OCI-LY1 (cell line): ENCODE data around the gene MRPL1.

Experiments used
- H2AFZ ChIP-seq: fragments of 200-600 bp; sonication (generic), shearing (Covaris generic); 2 replicates; pipeline ENCODE4 v1.6.0; 2014; ENCODE audit warnings: antibody characterized with exemption, mild to moderate bottlenecking, low read length
- H3F3A ChIP-seq: fragments of 200-600 bp; sonication (generic), shearing (Covaris generic); 2 replicates; pipeline ENCODE4 v1.6.0; 2014; ENCODE audit warnings: mild to moderate bottlenecking, antibody characterized with exemption, low read length, moderate library complexity; ENCODE audit not compliant: insufficient read depth
- H3K27ac ChIP-seq: fragments of 200-600 bp; sonication (generic); 2 replicates; pipeline ENCODE4 v1.5.1; 2014; ENCODE audit warnings: low read length, mixed run types, mild to moderate bottlenecking, low read depth; ENCODE audit not compliant: poor library complexity, severe bottlenecking
- H3K27me3 ChIP-seq: fragments of 200-600 bp; sonication (generic); 2 replicates; pipeline ENCODE4 v1.6.0; 2014; ENCODE audit warnings: antibody characterized with exemption, mild to moderate bottlenecking, low read length, moderate library complexity; ENCODE audit not compliant: insufficient read depth
- H3K36me3 ChIP-seq: fragments of 200-600 bp; sonication (generic); 2 replicates; pipeline ENCODE4 v1.6.1; 2014; ENCODE audit warnings: mild to moderate bottlenecking, antibody characterized with exemption, low read length, moderate library complexity, mixed read lengths; ENCODE audit not compliant: insufficient read depth
- H3K4me1 ChIP-seq: fragments of 200-600 bp; sonication (generic); 2 replicates; pipeline ENCODE4 v1.5.1; 2014; ENCODE audit warnings: mild to moderate bottlenecking, low read length, moderate library complexity; ENCODE audit not compliant: insufficient read depth, severe bottlenecking
- H3K4me2 ChIP-seq: fragments of 200-600 bp; sonication (generic), shearing (Covaris generic); 2 replicates; pipeline ENCODE4 v1.6.1; 2014; ENCODE audit warnings: low read length
- H3K4me3 ChIP-seq: fragments of 200-600 bp; sonication (generic); 2 replicates; pipeline ENCODE4 v1.5.1; 2014; ENCODE audit warnings: low read length, low read depth, mild to moderate bottlenecking, mixed read lengths; ENCODE audit not compliant: poor library complexity, severe bottlenecking
- H3K79me2 ChIP-seq: fragments of 200-600 bp; shearing (Covaris generic); 2 replicates; pipeline ENCODE4 v1.6.1; 2016; ENCODE audit warnings: mixed run types, low read length, mixed read lengths; ENCODE audit not compliant: insufficient read depth
- H3K9ac ChIP-seq: fragments of 200-600 bp; sonication (generic), shearing (Covaris generic); 2 replicates; pipeline ENCODE4 v1.6.1; 2014; ENCODE audit warnings: mild to moderate bottlenecking, low read length, mixed read lengths
- H3K9me2 ChIP-seq: fragments of 200-600 bp; sonication (generic), shearing (Covaris generic); 2 replicates; pipeline ENCODE4 v1.6.1; 2014; ENCODE audit warnings: low read depth, mild to moderate bottlenecking, low read length, mixed read lengths
- H3K9me3 ChIP-seq: fragments of 200-600 bp; shearing (Covaris generic); 2 replicates; pipeline ENCODE4 v1.6.1; 2014; ENCODE audit warnings: low read length, mixed read lengths
- H4K20me1 ChIP-seq: fragments of 200-600 bp; sonication (generic), shearing (Covaris generic); 2 replicates; pipeline ENCODE4 v1.6.0; 2016; ENCODE audit warnings: mild to moderate bottlenecking, low read length; ENCODE audit not compliant: insufficient read depth
- CTCF ChIP-seq: fragments of 200-600 bp; sonication (generic), shearing (Covaris generic); IDR thresholded peaks from 2 replicates; pipeline ENCODE4 v1.5.1; 2017; ENCODE audit warnings: mild to moderate bottlenecking, antibody characterized with exemption, low read length, moderate library complexity, mixed read lengths
- EZH2 ChIP-seq: fragments of 200-600 bp; sonication (generic), shearing (Covaris generic); IDR thresholded peaks from 2 replicates; pipeline ENCODE4 v1.8.0; 2017; ENCODE audit warnings: borderline replicate concordance, mixed run types, mild to moderate bottlenecking, antibody characterized with exemption, low read length, moderate library complexity, mixed read lengths

MRPL1 gene

GRCh38 chr4:77821775-77822174 is 40.9 kb upstream of the MRPL1 start:
- no peak overlapping the region for H2AFZ ChIP-seq

GRCh38 chr4:77826275-77826674 is 36.4 kb upstream of the MRPL1 start:
- Histone ChIP-seq H2AFZ (no peak overlapping the region), H3K9me2 (no peaks in the 10 kb centered on the region)

More at GRCh38 chr4:77821775-77822174, 40.9 kb upstream of the MRPL1 start:
- H3K4me2 ChIP-seq, result peak overlapping the region; percentile 72
- H3K27ac ChIP-seq, result peak overlapping the region; percentile 86
- no peaks in the 10 kb centered on the region for H3K36me3 ChIP-seq
- no peaks in the 10 kb centered on the region for H3K9me3 ChIP-seq
- TF ChIP-seq CTCF (no peak), EZH2 (no peak)
- H3K9me2 ChIP-seq, result no peaks in the 10 kb centered on the region
- H3K9ac ChIP-seq, result no peak overlapping the region
- no peak overlapping the region for H3K4me3 ChIP-seq
- H3K27me3 ChIP-seq, result no peaks in the 10 kb centered on the region
- H3K79me2 ChIP-seq, result peaks cover 16% of the 10 kb centered on the region
- H4K20me1 ChIP-seq, result no peaks in the 10 kb centered on the region
- no peaks in the 10 kb centered on the region for H3F3A ChIP-seq
- H3K4me1 ChIP-seq, result peaks cover 34% of the 10 kb centered on the region

GRCh38 chr4:77827343-77827742 is 35.3 kb upstream of the MRPL1 start:
- Histone ChIP-seq H3K9ac (no peak overlapping the region), H3K27me3 (no peaks in the 10 kb centered on the region), H3K4me1 (peaks cover 14% of the 10 kb centered on the region), H3K36me3 (no peaks in the 10 kb centered on the region), H3K4me2 (peak overlapping the region; percentile 3; the same call in 1 of the 2 replicates), H3F3A (no peaks in the 10 kb centered on the region), H4K20me1 (no peaks in the 10 kb centered on the region), H3K9me3 (no peaks in the 10 kb centered on the region), H3K9me2 (no peaks in the 10 kb centered on the region), H3K79me2 (no peaks in the 10 kb centered on the region), H3K4me3 (no peak overlapping the region), H3K27ac (no peak overlapping the region), H2AFZ (no peak overlapping the region)
- TF ChIP-seq CTCF, result no peak

More at GRCh38 chr4:77826275-77826674, 36.4 kb upstream of the MRPL1 start:
- Histone ChIP-seq H3K4me1 (peaks cover 23% of the 10 kb centered on the region), H3K27me3 (no peaks in the 10 kb centered on the region), H3K9ac (no peak overlapping the region), H3K27ac (no peak overlapping the region), H3K36me3 (no peaks in the 10 kb centered on the region), H3K9me3 (no peaks in the 10 kb centered on the region), H3K79me2 (no peaks in the 10 kb centered on the region), H4K20me1 (no peaks in the 10 kb centered on the region), H3K4me2 (no peak overlapping the region), H3F3A (no peaks in the 10 kb centered on the region), H3K4me3 (no peak overlapping the region)
- TF ChIP-seq EZH2, result no peak
- TF ChIP-seq CTCF, result no peak
